Measurements from ENCODE around the gene PDE4B. TPM values are rescaled to one million over a fixed set of nuclear protein-coding genes. Genes with fewer than 3 reads are reported as not detected.

PDE4B gene
- 1.8 TPM in 2 replicates for total RNA-seq (2014; rRNA removed; shearing (Covaris generic); ENCODE audit: low replicate concordance)

DNA sequence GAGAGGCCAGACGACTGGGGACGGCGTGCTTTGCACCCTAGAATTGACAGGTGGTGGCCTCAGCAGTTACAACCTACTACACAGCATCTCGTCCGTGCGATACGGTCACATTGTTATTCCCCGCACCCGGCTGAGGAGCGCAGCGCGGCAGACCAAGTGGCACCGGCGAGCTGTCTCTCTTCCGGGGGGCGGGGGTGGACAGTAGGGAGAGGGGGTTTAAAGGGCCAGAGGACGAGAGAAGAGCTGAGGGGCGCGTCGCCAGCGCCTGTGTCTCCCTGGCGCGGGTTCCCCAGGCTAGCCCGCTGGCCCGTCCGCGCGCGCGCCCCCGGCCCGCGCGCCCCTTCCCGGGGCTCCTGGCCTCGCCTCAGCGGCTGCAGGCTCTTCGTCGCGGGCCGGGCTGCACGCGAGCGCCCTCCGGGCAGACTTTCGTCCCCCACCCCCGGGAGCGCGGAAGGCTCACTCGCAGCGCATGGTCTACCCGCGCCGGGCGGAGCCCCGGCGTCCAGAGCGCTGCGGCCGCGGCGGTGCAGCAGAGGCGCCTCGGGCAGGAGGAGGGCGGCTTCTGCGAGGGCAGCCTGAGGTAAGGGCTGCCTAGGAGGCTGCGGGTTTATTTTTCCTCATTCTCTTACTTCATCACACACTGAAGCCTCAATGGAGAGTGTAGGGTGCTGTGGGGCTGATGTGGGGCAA lies at the start of gene PDE4B:
PDE4B (plus strand) TSS at position 227 of the 690 bp plus-strand sequence.
- peak; percentile 60 for DNase-seq
- Histone ChIP-seq H3K27me3 (no peaks in the 10 kb centered on the region), H3K36me3 (no peaks in the 10 kb centered on the region), H3K4me3 (peak within 1 kb of the TSS; percentile 53), H3K9me3 (peaks cover 2% of the 10 kb centered on the region; the same call in 1 of the 2 replicates)

DNA sequence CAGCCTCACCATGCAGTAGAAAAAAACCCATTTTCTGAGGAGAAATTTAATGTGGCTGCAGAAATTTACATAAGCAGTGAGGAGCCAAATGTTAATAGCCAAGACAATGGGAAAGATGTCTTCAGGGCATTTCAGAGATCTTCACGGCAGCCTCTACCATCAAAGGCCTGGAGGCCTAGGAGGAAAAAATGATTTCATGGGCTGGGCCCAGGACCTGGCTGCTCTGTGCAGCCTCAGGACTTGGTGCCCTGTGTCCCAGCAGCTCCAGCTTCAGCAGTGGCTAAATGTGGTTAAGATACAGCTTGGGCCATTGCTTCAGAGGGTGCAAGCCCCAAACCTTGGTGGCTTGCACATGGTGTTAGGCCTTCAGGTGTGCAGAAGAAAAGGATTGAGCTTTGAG lies 48.0 kb upstream of the PDE4B start:
- no peak overlapping the region for H3K4me3 ChIP-seq
- no peak for DNase-seq
- no peaks in the 10 kb centered on the region for H3K27me3 ChIP-seq
- H3K36me3 ChIP-seq: no peaks in the 10 kb centered on the region
- H3K9me3 ChIP-seq: 0 out of 2 replicates have a peak, but pooled peaks cover 2% of the 10 kb centered on the region

DNA sequence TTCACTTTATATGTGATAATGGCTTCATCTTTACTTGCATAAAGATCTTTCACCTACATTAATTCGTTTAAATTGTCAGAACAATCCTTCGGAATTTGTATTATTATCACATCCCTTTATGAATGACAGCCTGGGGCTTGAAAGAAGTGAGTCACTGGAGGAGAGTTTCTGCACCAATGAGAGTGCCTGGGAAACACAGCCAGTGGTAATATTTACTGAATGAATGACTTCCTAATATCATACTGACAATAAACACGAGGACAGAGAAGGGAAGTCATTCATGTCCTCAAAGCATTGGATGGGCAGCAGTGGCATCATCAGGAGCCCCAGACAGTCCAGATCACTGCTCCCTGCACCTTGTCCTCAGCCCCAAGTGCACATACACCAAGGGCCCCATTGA lies 40.7 kb upstream of the PDE4B start:
- DNase-seq: no peak
- Histone ChIP-seq H3K9me3 (no peaks in the 10 kb centered on the region), H3K36me3 (no peaks in the 10 kb centered on the region), H3K4me3 (no peak overlapping the region), H3K27me3 (no peaks in the 10 kb centered on the region)

DNA sequence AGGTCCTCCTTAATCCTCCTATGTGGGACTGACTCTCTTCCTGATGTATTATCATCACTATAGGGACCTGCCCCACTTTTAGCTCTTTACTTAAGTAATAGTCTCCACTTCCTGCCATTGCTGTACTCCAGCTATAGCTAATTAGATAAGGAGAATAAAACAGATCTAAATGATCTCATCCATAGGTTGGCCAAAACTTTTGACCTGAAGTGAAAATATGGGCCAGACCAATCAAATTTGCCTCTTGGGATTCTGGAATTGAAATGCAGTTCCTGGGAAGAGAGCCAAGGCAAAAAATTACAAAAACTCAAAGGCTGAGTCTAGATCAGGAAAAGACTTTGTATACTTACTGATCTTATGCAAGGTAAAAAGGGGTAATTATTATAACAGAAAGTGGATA lies 36.1 kb upstream of the PDE4B start:
- H3K27me3 ChIP-seq: no peaks in the 10 kb centered on the region
- no peaks in the 10 kb centered on the region for H3K36me3 ChIP-seq
- no peak overlapping the region for H3K4me3 ChIP-seq
- DNase-seq: no peak
- no peaks in the 10 kb centered on the region for H3K9me3 ChIP-seq

DNA sequence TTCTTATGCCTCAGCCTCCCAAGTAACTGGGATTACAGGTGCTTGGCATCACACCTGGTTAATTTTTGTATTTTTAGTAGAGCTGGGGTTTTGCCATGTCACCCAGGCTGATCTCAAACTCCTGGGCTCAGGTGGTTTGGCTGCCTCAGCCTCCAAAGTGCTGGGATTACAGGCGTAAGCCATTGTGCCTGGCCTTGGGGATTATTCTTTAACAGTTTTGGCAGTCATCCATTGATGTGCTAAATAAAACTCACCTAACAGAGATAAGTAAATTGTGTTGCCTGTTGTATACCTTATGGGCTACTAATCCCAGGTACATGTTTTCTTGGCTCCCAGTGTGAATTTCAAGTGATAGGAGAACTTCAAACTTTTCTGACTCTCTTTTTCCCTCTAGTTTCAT lies 35.2 kb upstream of the PDE4B start:
- DNase-seq: no peak
- Histone ChIP-seq H3K27me3 (no peaks in the 10 kb centered on the region), H3K4me3 (no peak overlapping the region), H3K9me3 (no peaks in the 10 kb centered on the region), H3K36me3 (no peaks in the 10 kb centered on the region)

DNA sequence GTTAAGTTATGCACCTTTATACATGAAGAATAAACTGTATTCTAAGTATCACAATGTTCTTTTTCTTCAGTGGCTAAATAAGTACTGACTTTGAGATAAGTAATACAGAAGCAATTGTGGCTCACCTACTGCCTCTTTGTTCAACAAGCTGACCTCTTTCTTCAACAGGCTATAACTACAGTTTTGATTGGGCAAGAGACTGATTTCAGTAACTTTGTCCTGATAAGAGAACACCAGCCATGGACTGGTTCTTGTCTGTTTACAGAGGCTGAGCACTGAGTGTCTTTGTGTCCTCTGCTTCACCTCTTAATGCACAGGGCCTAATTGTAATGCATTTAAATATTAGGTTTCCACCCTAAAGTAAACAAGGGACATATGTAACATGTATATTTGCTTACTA lies 34.6 kb upstream of the PDE4B start:
- Histone ChIP-seq H3K36me3 (no peaks in the 10 kb centered on the region), H3K27me3 (no peaks in the 10 kb centered on the region), H3K4me3 (no peak overlapping the region), H3K9me3 (no peaks in the 10 kb centered on the region)
- no peak for DNase-seq

DNA sequence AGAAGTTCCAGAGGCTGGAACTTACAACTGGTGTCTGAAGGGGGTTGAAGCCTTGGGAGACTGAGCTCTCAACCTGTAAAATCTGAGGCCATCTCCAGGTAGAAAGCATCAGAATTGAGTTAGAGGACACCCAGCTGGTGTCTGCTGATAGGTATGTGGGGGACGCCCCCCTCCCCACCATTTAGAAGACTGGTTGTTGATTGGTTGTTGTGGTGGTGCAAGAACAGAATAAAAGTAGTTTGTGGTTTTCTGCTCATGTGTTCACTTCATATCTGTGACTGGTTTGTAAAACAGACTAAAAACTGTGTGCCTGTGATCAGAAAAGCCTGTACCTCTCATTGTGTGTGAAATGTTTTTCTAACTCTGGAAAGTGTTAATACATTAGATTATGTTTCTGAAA lies 33.2 kb upstream of the PDE4B start:
- no peak for DNase-seq
- Histone ChIP-seq H3K36me3 (no peaks in the 10 kb centered on the region), H3K9me3 (no peaks in the 10 kb centered on the region), H3K27me3 (no peaks in the 10 kb centered on the region), H3K4me3 (no peak overlapping the region)

DNA sequence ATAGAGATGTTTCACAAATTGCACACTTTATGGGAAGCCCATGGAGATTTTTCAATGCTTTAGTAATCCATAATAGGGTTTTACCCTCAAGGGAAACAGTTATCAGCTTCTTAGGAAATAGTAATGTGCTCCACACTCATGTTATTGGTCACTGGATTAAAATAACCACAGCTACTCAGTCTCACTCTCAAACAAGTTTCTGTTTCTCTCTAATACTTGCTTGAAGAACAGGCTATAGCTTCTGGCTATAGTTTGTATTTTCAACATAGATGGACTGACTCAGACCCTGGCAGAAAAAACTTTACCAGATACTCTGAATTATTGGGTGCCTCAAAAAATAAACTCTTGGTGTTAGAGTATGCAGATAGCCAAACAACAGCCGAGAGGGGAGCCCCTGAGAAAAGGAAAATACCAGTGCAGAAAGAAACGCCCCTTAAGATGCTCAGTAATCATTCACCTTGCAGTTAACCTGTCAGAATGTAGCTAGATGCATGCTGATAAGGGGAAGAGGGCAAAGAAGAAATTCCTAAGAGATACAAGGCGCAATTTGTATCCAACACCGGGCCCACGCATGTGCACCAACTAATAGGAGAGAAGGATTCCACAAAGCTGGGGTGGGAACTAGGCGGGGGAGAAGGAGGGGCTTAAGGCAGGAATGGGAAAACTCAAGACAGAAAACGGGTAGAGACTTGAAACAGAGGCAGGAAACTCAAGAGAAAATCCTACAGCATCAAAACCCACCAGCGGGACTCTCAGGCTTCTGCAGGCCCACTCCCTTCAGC lies 30.4 kb upstream of the PDE4B start:
- H3K36me3 ChIP-seq: no peaks in the 10 kb centered on the region
- H3K27me3 ChIP-seq: no peaks in the 10 kb centered on the region
- H3K4me3 ChIP-seq: no peak overlapping the region
- no peak for DNase-seq
- no peaks in the 10 kb centered on the region for H3K9me3 ChIP-seq

DNA sequence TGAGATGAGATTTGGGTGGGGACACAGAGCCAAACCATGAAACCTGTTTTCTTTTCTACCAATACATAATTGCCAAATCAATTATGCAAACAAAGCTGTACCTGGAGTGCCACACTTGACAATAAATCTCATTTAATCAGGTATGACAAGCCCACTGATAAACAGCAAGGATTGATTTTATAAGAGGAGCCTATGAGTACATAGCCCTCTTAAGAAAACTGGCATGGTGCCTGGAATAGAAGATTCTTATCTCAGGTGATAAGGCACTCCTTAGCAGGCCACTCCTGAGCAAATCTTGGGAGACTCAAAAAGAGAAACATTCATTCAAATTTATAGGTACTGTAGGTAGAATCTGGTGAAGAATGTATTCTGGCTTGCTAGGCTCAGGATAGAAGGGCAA lies 28.6 kb upstream of the PDE4B start:
- Histone ChIP-seq H3K36me3 (no peaks in the 10 kb centered on the region), H3K27me3 (no peaks in the 10 kb centered on the region), H3K4me3 (no peak overlapping the region), H3K9me3 (no peaks in the 10 kb centered on the region)
- no peak for DNase-seq

DNA sequence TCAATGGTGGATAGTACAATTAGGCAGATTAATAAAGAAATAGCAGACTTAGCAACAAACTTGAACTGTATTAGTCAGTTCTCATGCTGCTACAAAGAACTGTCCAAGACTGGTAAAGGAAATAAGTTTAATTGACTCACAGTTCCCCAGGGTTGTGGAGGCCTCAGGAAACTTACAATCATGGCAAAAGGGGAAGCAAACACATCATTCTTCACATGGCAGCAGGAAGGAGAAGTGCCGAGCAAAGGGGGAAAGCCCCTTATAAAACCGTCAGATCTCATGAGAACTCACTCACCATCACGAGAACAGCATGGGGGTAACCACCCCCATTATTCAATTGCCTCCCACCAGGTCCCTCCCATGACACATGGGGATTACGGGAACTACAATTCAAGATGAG lies 27.1 kb upstream of the PDE4B start:
- no peaks in the 10 kb centered on the region for H3K9me3 ChIP-seq
- no peaks in the 10 kb centered on the region for H3K27me3 ChIP-seq
- H3K36me3 ChIP-seq: no peaks in the 10 kb centered on the region
- DNase-seq: no peak
- no peak overlapping the region for H3K4me3 ChIP-seq

DNA sequence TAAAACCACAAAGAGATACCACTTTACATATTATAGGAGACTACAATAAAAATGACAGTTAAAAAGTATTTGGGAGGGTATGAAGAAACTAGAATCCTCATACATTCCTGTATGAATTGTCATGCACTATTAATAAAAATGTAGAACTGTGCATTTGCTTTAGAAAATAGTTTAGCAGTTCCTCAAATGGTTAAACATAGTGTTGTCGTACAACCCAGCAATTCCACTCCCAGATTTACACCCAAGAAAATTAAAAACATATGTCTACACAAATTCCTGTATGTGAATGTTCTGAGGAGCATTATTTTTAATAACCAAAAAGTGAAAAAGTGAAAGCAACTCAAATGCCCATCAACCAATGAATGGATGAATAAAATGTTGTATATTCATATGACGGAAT lies 23.1 kb upstream of the PDE4B start:
- DNase-seq: no peak
- H3K36me3 ChIP-seq: no peaks in the 10 kb centered on the region
- H3K27me3 ChIP-seq: no peaks in the 10 kb centered on the region
- no peaks in the 10 kb centered on the region for H3K9me3 ChIP-seq
- no peak overlapping the region for H3K4me3 ChIP-seq

DNA sequence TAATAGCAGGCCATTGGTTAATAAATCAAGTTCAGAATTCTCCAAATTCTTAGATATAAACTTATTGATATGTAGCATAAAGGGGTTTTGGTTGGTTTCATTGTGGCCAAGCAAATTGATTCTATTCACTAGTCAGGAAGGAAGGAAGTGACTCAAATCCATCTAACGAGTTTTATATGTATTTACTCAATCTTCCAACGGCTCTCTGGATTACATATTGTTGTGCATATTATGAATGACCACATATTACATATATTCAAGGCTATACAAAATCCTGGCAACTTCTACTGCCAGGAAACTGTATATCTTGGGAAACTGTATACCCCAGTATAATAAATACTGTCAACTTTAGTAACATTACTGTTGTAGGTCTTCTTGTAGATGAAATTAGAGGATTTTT lies 20.1 kb upstream of the PDE4B start:
- Histone ChIP-seq H3K36me3 (no peaks in the 10 kb centered on the region), H3K9me3 (no peaks in the 10 kb centered on the region), H3K27me3 (no peaks in the 10 kb centered on the region), H3K4me3 (no peak overlapping the region)
- DNase-seq: no peak

DNA sequence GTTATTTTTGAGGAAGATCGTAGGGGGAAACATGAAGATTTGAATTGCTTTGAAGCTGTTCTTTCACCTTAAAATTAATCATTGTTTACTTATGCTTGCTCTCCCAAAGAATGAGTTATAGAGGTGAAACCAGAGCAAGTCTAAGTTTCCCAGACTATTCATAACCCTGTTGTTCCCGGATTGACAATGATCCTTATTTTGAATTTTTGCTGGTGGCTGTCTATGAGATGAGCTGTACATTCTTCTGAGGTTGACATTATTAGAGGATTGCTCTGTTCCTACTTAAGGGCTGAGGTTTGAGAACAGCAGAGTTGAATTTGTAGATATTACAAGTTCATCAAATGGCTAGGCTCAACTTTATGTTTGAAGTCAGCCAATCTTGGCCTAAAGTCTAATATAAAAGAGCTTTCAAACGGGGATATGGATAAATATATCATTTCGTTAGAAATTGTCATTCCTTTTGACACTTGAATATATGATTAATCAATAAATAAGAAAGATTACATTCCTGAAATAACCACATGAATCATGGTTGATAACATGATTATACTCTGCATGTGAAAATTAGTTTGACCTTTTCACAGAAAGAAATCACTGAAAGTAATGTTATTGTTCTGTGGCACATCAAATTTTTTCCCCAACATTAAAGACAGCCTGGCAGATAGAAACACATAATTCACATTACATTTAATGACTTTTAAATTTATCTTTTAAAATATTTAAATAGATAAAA lies 19.1 kb upstream of the PDE4B start:
- no peaks in the 10 kb centered on the region for H3K9me3 ChIP-seq
- no peak for DNase-seq
- H3K4me3 ChIP-seq: no peak overlapping the region
- no peaks in the 10 kb centered on the region for H3K36me3 ChIP-seq
- no peaks in the 10 kb centered on the region for H3K27me3 ChIP-seq

DNA sequence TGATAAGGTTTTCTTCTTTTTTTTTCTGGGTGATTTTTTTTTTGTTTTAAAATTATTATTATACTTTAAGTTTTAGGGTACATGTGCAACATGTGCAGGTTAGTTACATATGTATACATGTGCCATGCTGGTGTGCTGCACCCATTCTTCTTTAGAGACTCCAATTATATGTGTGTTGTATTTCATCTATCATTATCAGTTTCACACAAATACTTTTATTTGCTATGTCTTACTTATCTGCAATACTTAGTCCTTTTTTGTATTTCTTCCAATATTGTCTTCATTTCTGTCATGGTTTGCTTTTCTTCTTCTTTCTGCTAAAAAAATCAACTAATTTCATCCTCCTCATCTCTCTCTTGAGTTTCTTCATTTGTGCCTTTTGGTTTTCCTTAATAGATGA lies 3.9 kb upstream of the PDE4B start:
- no peak overlapping the region for H3K4me3 ChIP-seq
- H3K36me3 ChIP-seq: no peaks in the 10 kb centered on the region
- peaks cover 2% of the 10 kb centered on the region; the same call in 1 of the 2 replicates for H3K9me3 ChIP-seq
- no peaks in the 10 kb centered on the region for H3K27me3 ChIP-seq
- DNase-seq: no peak

DNA sequence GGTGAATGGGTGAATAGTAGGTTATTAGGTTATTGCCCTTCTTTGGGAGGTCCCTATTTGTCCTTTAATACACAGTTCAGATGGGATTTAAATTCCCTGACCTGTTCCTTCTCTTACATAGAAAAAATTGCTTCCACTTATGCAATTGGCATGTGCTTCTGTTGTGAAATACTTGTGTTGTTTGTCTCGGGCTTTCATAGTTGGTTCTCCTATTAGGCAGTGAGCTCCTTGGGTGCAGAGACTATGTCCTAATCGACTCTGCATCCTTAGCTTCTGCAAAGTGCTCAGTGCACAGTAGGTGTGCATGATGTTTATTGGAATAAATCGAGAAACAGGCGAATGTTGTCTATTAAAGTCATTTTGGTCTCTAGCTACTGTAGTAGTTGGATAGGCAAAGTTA lies 1.3 kb upstream of the PDE4B start:
- Histone ChIP-seq H3K36me3 (no peaks in the 10 kb centered on the region), H3K9me3 (peaks cover 2% of the 10 kb centered on the region; the same call in 1 of the 2 replicates), H3K27me3 (no peaks in the 10 kb centered on the region), H3K4me3 (no peak overlapping the region)
- DNase-seq: no peak

DNA sequence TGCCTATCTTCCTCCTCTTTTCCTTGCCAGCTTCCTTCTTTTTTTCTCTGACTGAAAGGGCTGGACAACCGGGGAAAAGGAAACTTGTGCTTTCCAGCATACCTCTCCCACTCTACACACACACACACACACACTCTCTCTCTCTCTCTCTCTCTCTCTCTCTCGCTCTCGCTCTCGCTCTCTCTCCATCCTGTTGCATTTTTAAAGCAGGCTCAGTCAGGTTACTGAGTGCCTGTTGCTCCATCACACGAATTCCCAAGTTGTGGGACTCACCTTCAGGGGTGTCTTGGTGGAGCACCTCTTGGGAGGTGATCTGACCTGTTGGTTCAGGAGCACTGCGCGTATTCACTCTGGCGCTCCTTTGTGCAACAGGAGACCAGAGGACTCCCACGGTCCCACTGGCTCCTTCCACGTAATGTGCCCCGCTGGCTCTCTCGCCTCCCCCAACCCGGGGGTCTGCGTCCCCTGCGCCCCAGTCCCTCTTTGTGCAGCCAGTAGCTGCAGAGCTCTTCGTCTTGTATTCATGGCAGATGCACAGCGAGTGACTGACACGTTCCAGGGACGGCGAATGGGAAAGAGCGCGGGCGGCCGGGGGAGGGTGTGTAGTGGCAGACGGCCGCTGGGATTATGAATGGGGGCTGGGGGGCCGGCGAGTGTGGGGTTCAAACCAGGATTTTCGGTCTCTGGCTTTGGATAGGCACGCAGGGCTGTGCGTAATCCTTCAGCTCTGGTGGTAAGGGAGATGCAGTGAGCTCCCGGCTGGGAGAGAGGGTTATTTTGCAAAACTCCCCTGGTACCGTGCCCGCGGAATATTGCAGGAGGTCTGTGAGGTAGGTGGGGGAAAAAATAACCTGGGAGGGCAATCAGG lies 660 bp upstream of the PDE4B start:
- Histone ChIP-seq H3K36me3 (no peaks in the 10 kb centered on the region), H3K9me3 (peaks cover 2% of the 10 kb centered on the region; the same call in 1 of the 2 replicates), H3K27me3 (no peaks in the 10 kb centered on the region), H3K4me3 (peak overlapping the region; percentile 53)
- no peak for DNase-seq

Measured in MG63 (cell line).